Left cardiac atrium (tissue), 4 donors: Measurements from ENCODE around the gene CLEC16A. TPM values are rescaled to one million over a fixed set of nuclear protein-coding genes. Genes with fewer than 3 reads are reported as not detected.
A peak's percentile ranks its signal among the peaks of the same experiment; 100 is the strongest.

Source experiments
- ATAC-seq, 2 donors: fragments of 200-7000 bp; cut with Tn5 transposase; one replicate each; pipeline ENCODE4 v1.9.1; 2020; ENCODE audit warnings: mild to moderate bottlenecking in 2 of 2, moderate library complexity in 2 of 2
- DNase-seq: peaks from one replicate; pipeline ENCODE4 v3.0.0-alpha.2; 2020
- intact Hi-C, 2 donors: fragments of 100-400 bp; cut with DNase I; formaldehyde crosslinking; loops; one replicate each; pipeline versions ENCODE4 v1.14.1 to v1.15.1; 2022 to 2023
- total RNA-seq, 2 donors: library from RNA; stranded (reverse); fragmentation: NEBNext Ultra II Directional; extraction: Animal tissue kit (Norgen Biotek cat#: 25700); gene quantifications; one replicate each; pipeline ENCODE4 v1.2.1, GENCODE V29; 2021
- donor health status: DM: no; HTN: yes; CAD: no.
- donor health status: DM: no; HTN: yes; CAD: no; lungs with severe emphysema.
- donor health status: DM: yes; HTN: yes; CAD: no.
- donor health status: Dilated cardiomyopathy.

The CLEC16A gene
- total RNA-seq, 2 donors from 2014 or later: 25.5 to 30.2 TPM

DNA sequence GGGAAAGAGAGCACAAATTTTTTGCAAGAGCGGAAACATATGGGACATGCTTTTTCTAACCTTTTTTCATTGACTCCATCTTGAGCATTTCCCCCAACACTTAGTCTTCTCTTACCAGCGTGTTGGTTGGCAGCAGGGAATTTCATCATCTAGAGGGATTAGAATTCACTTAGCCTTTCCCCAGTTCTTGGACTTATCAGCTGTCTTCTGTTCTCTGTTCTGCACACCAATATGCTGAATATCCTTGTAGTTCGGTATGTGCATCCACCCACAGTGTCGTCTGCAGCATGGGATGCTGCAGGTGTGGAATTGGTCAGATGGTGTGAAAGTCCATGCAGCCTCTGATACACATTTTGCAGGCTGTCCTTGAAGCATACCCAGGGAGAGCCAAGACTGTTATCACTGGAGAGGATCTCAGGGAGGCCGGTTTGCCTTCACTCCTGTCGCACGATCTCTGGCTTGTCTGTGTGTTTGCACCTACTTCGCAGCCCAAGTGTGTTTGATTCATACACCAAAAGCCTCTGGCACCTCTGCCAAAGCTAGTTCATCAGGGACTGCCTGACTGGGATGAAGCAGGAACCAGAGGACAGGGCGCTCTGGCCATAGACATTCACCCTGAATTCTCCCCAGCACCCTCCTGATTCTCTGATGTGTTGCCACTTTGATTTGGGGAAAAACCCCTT is 218.4 kb downstream of the CLEC16A start:
- intact Hi-C loops: no loop called here
- peak; percentile 34 to 52 for ATAC-seq
- DNase-seq: no peak

DNA sequence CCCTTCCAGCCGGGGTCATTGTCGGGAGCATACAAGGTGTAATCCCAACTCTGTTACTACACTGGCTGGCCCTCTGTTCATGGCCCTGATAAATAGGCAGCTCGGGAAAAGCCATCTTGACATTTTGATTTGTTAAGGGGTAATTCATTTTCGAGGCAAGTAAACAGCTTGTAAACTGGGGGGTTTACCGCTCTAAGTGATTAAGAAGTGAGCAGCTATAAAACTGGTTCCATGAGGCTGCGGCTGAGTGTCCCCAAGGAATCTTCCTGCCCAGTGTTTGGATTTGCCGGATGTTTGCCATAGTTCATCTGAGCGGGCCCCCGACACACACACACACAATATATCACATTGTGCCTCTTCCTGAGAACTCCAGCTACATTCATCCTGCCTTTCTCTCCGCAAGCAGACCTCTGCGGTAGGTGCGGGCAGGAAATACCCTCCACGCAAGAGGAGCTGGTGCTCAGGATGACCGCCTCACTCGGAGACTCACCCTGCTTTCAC is 219.4 kb downstream of the CLEC16A start:
- ATAC-seq (no peak), DNase-seq (no peak)
- intact Hi-C loops: no loop called here

DNA sequence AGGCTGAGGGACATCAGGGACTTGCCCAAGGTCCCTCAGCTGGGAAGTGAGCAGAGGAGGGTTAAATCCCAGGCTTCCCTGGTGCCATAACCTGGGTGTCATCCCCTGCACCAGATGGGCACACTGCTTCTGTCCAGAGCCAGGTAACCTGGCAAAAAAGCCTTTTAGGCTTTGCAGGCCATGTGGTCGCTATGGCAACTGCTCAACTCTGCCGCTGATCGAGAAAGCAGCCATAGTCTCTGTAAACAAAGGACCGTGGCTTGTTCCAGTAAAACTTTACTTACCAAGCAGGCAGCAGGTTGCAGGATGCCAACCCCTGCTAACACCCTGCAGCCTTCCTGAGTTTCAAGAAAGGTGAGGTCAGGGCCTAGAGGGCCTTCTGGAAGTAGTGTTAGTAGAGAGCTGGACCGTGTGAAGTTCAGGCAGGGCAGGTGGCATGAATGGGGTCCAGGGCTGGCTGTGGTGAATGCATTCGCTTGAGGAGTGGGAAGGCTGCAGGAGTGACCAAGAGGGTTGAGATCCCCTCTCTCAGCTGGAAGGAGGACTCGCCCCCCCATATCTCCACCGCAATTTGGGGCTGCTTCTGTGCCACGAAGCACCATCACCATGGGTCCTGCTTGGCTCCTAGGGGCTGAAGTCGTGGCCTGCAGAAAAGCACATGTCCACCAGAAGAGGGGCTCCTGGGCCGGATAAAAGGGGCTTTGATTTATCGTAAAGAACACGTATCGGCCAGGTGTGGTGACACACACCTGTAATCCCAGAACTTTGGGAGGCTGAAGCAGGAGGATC is 220.3 kb downstream of the CLEC16A start:
- intact Hi-C loops: no loop called here
- DNase-seq: no peak
- no peak for ATAC-seq

DNA sequence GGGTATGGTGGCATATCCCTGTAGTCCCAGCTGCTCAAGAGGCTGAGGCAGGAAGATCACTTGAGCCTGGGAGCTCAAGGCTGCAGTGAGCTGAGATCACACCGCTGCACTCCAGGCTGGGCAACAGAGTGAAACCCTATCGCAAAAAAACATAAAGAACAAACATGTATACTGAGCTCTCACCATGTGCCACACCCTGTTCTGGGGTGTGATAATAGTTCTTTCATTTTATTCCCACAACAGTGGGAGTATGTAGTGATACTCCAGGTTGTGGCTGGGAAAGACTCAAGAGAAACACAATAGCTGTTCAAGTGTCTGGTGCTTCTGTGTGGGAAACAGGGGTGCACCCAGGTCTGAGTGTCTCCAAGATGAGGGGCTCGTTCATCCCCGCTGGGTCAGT is 221.0 kb downstream of the CLEC16A start:
- ATAC-seq (no peak), DNase-seq (no peak)
- intact Hi-C loops: no loop called here

DNA sequence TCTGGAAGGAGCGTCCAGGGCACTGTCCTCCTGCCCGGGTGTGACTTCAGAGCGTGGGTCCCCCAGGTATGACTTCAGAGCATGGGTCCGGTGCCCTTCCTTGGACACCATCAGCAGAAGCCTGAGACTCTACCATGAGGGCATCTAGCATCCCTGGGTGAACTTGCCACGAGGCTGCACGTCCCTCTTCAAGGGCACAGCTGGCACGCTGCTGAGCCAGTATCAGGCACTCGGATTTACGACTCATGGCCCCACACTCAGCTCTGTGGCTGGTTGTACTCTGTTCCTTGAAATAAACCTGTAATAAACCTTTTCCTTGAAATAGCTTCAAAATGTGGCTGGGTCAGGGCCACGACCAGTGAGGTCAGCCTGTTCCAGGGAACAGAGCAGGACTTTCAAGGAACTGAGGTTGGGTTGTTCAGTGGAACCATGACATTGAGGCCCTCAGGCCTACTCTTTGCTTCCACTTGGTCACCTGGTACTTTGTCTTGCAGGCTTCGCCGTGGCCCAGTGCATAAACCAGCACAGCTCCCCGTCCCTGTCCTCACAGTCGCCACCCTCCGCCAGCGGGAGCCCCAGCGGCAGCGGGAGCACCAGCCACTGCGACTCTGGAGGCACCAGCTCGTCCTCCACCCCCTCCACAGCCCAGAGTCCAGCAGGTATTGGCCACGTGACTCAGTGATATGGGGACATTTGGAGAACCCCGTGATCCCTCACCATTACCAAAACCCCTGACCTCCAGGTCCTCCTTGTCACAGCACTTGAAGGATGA is 221.7 kb downstream of the CLEC16A start:
- intact Hi-C loops: no loop called here
- ATAC-seq (no peak), DNase-seq (no peak)

DNA sequence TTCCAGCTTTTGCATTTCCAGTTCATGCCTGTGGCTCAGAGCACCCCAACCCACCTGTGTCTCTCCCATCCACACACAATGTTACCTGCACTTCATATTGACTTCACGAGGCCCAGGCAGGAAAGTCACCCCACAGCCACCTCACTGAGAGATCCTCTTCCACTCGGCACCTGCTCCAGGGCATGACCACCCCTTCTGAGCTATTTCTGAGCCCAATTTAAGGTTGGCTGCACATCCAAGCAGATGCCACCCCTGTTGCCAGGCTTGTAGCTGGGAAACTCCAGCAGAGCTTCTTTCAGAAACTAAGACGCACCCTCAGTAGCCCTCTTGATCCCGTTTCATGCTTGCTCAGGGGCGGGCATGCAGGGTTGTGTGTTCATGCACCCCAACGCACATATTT is 223.2 kb downstream of the CLEC16A start:
- DNase-seq (no peak), ATAC-seq (no peak)
- intact Hi-C loops: no loop called here

DNA sequence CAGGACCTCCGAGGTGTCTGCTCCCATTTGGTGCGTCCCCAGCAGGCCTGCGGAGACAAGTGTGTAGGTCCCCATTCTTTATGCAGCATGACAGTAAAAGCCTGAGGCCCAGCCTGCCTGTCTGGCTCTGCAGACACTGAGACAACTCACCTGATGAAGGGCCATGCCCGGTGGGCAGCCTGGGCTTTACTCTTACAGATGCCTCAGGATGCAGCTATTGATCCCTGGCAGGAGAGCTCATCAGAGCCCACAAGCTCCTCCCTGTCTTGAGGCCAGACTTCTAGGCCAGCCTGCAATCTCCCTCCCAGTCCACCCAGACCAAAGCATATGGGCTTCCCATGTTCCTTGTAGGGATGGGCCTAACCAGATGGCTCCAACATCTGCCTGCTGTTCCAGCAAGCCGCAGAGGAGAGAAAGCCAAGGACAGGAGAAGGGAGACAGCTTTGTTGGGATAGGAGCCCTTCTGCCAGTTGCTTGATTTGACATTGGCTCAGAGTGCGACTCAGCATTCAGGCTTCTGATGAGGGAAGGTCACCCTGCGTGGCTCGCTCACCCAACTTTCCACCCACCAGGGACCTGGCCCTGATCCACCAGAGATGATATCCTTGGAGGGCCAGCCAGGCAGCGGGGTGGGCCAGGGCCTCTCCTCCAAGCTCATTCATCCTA is 224.2 kb downstream of the CLEC16A start:
- peak in 1 of 2 donors; percentile 47 for ATAC-seq
- intact Hi-C loops: no loop called here
- DNase-seq: no peak

DNA sequence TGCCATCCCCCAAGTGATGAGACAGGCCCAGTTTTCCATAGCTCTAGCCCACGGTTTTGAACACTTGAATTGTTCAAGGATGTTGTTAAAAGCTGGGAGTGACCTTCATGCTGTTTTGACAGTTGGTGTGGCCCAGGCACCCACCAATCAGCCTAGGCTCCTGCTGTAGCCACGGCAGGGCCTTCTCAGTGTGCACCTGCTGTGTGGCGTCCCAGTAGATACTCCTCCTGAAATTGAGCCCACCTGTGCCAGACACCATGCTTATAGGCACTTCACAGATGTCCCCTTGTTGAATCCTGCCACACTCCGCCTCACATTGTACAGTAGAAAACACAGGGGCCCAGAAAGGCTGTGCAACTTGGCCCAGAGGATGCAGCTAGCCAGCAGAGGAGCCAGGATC is 225.3 kb downstream of the CLEC16A start:
- intact Hi-C loops: loop anchor here in 1 of 2 donors (10.0 kb wide), 1 partner anchor 85 kb away; the partner anchor contains the start of gene SOCS1
- DNase-seq: no peak

DNA sequence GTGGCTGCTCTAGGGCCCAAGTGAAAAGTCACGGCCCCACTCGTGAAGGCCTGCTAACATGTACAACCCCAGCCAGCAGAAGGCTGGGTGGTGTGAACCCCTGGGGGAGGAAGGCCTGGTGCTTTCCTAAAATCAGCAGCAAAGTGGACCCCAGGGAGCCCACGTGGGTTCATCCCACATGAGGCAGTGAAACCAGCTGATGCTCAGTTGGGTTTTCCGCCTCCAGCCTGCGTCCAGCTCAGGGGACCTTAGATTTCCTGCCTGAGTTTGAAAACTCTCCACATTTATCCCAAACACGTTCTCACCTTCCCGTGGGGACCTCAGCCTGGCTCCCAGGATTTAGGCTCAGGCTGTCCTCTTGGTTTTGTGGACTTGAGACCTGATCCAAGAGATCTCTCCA is 225.8 kb downstream of the CLEC16A start:
- DNase-seq (no peak), ATAC-seq (no peak)
- intact Hi-C loops: loop anchor here in 1 of 2 donors (10.0 kb wide), 1 partner anchor 85 kb away; the partner anchor contains the start of gene SOCS1

More for the DNA sequence above, 225.3 kb downstream of the CLEC16A start:
- ATAC-seq: no peak

DNA sequence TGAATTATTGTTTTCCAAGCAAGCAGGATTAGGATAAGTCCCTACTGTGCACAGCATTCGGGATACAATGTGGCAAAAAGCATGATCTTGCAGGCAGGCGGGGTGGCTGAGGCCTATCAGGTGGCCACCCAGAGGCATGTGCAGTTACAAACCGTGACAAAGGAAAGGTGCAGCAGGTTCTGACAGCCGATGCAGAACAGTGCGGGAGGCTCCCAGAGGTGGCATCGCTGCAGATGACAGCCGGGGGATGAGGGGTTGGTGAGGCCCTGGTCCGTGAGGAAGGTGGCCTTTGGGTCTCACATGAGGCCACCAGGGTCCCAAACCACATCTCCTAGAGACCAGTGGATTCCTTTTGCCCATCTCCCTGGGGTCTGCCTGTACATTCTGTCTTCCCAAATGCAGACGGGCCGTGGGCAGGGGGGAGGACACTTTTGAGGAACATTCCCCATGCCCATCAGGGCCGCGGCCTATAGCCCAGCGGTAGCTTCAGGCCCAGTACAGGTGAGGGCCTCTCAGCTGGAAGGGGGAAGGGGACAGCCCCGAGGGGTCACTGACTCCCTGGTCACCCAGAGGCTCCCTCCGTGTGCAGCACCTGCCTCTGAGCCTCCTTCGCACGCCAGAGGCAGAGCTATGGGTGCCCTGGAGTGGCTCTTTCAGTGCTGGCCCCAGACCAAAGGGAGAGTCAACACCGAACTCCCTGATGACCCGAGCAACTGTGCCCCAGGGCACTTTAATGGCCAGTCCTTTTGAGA is 226.5 kb downstream of the CLEC16A start:
- DNase-seq (no peak), ATAC-seq (no peak)
- intact Hi-C loops: loop anchor here in 1 of 2 donors (10.0 kb wide), 1 partner anchor 84 kb away; the partner anchor contains the start of gene SOCS1

DNA sequence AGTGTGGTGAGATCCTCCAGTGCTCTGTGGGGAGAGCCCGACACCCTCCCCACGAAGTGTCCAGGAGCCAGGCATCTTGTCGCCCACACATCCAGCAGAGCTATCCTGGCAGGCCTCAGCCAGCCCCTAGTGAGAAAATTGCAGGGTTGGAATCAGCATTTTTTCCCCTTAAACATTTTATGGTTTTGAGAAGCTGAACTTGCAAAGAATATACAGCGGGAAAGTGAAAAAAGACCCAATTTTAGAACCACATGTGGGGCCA is 227.0 kb downstream of the CLEC16A start:
- no peak for DNase-seq
- intact Hi-C loops: loop anchor here in 1 of 2 donors (10.0 kb wide), 1 partner anchor 83 kb away; the partner anchor contains the start of gene SOCS1
- ATAC-seq: no peak

DNA sequence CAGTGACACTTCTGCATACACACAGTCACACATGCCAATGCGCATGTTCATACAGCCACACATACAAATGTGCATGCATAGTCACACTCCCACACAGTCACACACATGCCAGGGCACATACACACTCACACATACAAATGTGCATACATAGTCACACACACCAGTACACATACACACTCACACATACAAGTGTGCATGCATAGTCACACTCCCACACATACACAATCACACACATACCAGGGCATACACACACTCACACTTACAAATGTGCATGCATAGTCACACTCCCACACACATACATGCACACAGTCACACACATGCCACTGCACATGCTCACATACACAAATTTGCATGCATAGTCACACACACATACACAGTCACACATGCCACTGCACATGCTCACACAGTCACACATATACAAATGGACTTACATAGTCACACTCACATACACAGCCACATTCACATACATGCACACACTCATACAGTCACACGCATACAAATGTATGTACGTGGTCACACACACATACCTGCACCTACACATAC is 227.5 kb downstream of the CLEC16A start:
- intact Hi-C loops: loop anchor here in 1 of 2 donors (10.0 kb wide), 1 partner anchor 83 kb away; the partner anchor contains the start of gene SOCS1
- ATAC-seq (no peak), DNase-seq (no peak)

DNA sequence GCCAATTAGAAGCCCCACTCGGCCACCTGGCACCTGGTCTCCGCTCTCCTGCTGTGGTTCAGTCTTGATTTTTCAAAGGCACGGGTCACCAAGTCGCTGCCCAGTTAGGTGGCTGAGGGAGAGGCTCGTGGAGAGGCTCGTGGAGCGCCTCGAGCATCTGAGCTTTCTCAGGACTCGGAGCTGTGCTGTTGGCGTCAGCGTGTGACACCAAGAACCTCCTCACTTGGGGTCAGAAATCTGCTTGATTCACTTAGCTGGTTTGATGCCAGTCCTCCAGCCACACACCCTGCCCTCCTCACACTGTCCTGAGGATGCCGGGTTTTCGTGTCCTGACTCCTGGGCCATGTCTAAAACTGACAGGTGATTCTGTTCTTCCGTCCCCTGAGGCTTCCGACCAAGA is 229.1 kb downstream of the CLEC16A start:
- intact Hi-C loops: loop anchor here in 1 of 2 donors (10.0 kb wide), 1 partner anchor 81 kb away; the partner anchor contains the start of gene SOCS1
- ATAC-seq (no peak), DNase-seq (no peak)

DNA sequence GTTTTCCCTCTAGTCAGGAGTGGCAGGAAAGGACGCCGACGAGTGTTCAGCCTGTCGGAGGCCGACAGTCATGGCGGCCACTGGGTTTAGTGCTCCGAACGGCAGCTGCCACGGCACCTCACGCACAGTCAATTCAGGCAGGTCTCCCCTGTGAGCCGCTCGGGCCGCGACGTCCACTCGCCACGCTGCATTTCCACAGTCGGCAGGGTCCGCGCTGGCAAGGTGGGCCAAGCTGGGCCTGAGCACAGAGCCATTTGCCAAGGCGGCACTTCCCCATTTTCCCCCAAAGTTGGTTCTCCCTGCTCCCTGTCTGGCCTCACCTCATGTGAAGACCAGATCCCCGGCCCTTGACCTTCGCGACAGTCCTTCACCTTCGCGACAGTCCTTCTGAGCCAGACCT is 229.8 kb downstream of the CLEC16A start:
- no peak for DNase-seq
- ATAC-seq: no peak
- intact Hi-C loops: loop anchor here in 1 of 2 donors (10.0 kb wide), 1 partner anchor 81 kb away; the partner anchor contains the start of gene SOCS1

DNA sequence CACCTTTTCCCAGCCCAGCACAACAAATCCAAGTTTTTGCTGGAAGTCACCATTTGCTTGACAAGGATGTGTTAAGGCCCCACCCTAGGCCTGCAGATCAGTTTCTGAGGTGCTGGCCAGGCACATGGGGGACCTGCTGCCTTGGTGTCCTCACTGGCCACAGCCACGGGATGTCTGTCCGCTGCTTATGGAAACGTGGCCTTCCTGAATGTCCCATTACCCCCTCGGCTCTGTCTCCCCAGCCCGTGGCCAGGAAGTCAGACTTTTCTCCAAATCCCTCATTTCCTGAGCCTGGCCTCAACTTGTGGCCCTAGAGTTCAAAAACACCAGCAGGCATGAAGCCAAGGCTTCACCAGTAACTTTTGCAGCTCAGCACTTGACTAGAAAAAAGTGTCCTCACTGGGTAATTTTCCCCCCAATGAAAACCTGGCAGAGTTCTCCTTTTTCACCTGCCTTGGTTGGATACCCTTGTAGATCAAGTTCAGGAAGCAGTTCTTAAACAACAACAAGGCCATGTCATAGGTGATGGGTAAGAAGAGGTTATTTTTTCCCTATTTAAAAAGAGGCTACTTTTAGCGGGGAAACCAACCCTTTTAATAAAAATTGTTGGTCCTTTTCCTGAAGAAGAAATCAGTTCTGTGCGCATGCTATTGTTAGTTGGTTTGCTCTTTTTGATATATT is 230.9 kb downstream of the CLEC16A start:
- ATAC-seq (no peak), DNase-seq (no peak)
- intact Hi-C loops: loop anchor here in 1 of 2 donors (5.0 to 10.0 kb wide), 2 partner anchors 42 to 80 kb away; partner anchors contain the start of gene SOCS1

DNA sequence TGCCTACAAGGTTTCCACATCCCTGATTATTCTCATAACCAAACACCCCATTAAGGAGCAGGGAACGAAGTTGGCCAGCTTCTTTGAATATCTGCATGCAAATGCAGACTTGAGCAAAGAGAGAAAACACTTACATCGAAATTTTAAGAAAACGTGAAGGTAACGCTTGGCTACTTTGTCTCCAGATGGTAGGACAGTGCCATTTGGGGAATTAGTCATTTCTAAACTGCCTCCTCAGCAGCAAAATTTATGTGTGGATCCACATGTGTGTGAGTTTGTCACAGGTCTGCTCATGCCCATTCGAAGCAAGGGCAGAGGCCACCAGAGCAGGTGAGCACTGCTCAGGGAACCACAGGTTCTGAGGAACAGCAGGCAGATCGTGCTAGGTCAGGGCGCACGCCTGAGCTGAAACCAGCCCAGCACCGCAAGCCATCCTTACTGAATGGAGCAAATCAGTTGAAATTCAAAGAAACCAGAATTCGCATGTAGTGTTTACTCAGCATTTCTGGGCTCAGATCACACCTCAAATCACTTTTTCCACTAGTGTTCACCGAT is 231.5 kb downstream of the CLEC16A start:
- intact Hi-C loops: loop anchor here in 1 of 2 donors (5.0 to 10.0 kb wide), 2 partner anchors 41 to 79 kb away; partner anchors contain the start of gene SOCS1
- DNase-seq (no peak), ATAC-seq (no peak)
